OCI-LY1 (cell line): ENCODE data around the gene ERVMER34-1.

Experiments
- EZH2 ChIP-seq: fragments of 200-600 bp; sonication (generic), shearing (Covaris generic); IDR thresholded peaks from 2 replicates; pipeline ENCODE4 v1.8.0; 2017; ENCODE audit warnings: borderline replicate concordance, mixed run types, mild to moderate bottlenecking, antibody characterized with exemption, low read length, moderate library complexity, mixed read lengths
- TF ChIP-seq, protein P1 (sequence below): fragments of 200-600 bp; sonication (generic), shearing (Covaris generic); IDR thresholded peaks from 2 replicates; pipeline ENCODE4 v1.5.1; 2017; ENCODE audit warnings: mild to moderate bottlenecking, antibody characterized with exemption, low read length, moderate library complexity, mixed read lengths

DNA sequence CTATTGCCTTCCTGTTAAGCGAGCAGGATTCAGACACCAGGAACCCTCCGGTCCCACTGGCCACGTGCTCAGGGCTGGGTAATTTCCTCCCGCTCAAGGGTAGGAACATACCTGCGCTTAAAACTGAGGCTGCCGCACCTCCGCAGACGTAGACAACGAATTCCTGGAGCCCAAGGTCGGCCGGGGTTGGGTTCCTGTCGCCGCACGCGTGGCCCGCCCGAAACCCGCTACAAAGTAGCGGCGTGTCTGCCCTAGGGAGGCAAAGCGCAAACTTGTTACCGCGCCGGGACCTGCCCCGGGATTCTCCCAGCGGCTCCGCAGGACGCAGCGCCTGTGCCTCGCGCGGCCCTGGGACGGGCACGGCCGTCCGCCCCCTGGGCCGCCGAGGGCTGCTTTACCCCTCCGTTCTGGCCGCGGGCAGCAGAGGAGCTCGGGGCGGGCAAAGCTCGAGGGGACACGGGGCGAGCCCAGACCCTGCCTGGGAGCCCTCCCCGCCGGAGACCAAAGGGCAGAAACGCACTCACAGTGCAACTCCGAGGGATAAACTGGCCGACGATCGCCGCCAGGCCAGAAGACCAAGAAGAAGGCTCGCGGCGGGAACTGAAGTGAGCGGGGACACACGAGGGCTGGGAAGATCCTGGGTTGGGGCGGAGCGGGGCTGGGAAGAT is at the start of gene ERVMER34-1:
- TF ChIP-seq, protein P1, sequence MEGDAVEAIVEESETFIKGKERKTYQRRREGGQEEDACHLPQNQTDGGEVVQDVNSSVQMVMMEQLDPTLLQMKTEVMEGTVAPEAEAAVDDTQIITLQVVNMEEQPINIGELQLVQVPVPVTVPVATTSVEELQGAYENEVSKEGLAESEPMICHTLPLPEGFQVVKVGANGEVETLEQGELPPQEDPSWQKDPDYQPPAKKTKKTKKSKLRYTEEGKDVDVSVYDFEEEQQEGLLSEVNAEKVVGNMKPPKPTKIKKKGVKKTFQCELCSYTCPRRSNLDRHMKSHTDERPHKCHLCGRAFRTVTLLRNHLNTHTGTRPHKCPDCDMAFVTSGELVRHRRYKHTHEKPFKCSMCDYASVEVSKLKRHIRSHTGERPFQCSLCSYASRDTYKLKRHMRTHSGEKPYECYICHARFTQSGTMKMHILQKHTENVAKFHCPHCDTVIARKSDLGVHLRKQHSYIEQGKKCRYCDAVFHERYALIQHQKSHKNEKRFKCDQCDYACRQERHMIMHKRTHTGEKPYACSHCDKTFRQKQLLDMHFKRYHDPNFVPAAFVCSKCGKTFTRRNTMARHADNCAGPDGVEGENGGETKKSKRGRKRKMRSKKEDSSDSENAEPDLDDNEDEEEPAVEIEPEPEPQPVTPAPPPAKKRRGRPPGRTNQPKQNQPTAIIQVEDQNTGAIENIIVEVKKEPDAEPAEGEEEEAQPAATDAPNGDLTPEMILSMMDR, result no peak
- TF ChIP-seq EZH2, result no peak
